ENCODE data around the gene CAMK2A.

CAMK2A gene

GRCh38 chr5:150299571-150300327 is 10.2 kb upstream of the CAMK2A start:
- FAIRE-seq = no peak

- no peak for FAIRE-seq
Measured at GRCh38 chr5:150298701-150299451, 9.3 kb upstream of the CAMK2A start.

- FAIRE-seq = no peak
Measured at GRCh38 chr5:150297934-150298595, 8.5 kb upstream of the CAMK2A start.

GRCh38 chr5:150297236-150297890 is 7.8 kb upstream of the CAMK2A start:
- FAIRE-seq = no peak

- FAIRE-seq = no peak
Measured at GRCh38 chr5:150296496-150296895, 6.9 kb upstream of the CAMK2A start.

GRCh38 chr5:150295741-150296486 is 6.3 kb upstream of the CAMK2A start:
- no peak for FAIRE-seq

GRCh38 chr5:150295172-150295634 is 5.6 kb upstream of the CAMK2A start:
- no peak for FAIRE-seq

- FAIRE-seq = no peak
Measured at GRCh38 chr5:150294551-150295071, 5.0 kb upstream of the CAMK2A start.

- FAIRE-seq = no peak
Measured at GRCh38 chr5:150293091-150293941, 3.7 kb upstream of the CAMK2A start.

- no peak for FAIRE-seq
Measured at GRCh38 chr5:150291388-150292385, 2.1 kb upstream of the CAMK2A start.

GRCh38 chr5:150288791-150289190 is 782 bp downstream of the CAMK2A start:
- FAIRE-seq = no peak

GRCh38 chr5:150288361-150288760 is 1.2 kb downstream of the CAMK2A start:
- no peak for FAIRE-seq

GRCh38 chr5:150286820-150287219 is 2.8 kb downstream of the CAMK2A start:
- no peak for FAIRE-seq

- no peak for FAIRE-seq
Measured at GRCh38 chr5:150285114-150285513, 4.5 kb downstream of the CAMK2A start.

GRCh38 chr5:150284311-150284710 is 5.3 kb downstream of the CAMK2A start:
- FAIRE-seq = no peak

GRCh38 chr5:150283904-150284303 is 5.7 kb downstream of the CAMK2A start:
- FAIRE-seq = no peak

- no peak for FAIRE-seq
Measured at GRCh38 chr5:150281987-150282386, 7.6 kb downstream of the CAMK2A start.

GRCh38 chr5:150279330-150280020 is 10.1 kb downstream of the CAMK2A start:
- no peak for FAIRE-seq

- FAIRE-seq = no peak
Measured at GRCh38 chr5:150278916-150279315, 10.7 kb downstream of the CAMK2A start.

All from TTC549 (cell line).